GM18858 (cell line): ENCODE data around the gene PNRC2.
"Not testable (repeated sequence)": the region's sequence is repeated elsewhere in the genome, so short reads cannot be mapped to it uniquely, and the experiment has no call there.

Source experiments
- ATAC-seq: cut with Tn5 transposase; IDR thresholded peaks from one replicate; pipeline ENCODE4 v1.9.1; 2021; ENCODE audit not compliant: unreplicated experiment

The PNRC2 gene

GRCh38 chr1:23987038-23987437 lies 27.4 kb downstream of the PNRC2 start:
- ATAC-seq: not testable (repeated sequence)

GRCh38 chr1:23989263-23989662 lies 29.6 kb downstream of the PNRC2 start:
- no peak for ATAC-seq

GRCh38 chr1:23992011-23992410 lies 32.4 kb downstream of the PNRC2 start:
- ATAC-seq: not testable (repeated sequence)

DNA sequence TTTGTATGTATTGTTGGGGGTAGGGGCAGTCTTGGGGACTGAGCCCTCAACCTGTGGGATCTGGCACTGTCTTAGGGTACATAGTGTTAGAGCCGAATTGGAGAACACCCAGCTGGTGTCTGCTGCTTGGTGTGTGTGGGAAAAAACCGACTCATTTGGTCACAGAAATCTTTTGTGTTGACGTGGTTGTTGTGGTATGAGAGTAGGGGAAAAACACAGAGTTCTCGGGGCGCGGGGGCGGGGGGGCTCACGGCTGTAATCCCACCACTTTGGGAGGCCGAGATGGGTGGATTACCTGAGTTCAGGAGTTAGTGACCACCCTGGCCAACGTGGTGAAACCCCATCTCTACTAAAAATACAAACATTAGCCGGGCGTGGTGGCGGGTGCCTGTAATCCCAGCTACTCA lies 35.8 kb downstream of the PNRC2 start:
- ATAC-seq: no peak

GRCh38 chr1:23996700-23997229 lies 37.1 kb downstream of the PNRC2 start:
- ATAC-seq: no peak

DNA sequence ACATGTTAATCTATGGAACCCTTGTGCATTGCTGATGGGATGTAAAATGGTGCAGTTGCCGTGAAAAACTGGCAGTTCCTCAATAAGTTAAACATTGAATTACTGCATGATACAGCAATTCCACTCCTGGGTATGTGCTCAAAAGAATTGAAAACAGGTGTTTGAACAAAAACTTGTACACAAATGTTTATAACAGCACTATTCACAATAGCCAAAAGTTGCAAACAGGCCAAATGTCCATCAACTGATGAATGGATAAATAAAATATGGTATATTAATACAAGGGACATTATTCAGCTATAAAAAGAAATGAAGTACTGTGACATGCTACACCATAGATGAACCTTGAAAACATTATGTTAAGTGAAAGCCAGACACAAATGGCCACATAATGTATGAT lies 38.2 kb downstream of the PNRC2 start:
- ATAC-seq: no peak

DNA sequence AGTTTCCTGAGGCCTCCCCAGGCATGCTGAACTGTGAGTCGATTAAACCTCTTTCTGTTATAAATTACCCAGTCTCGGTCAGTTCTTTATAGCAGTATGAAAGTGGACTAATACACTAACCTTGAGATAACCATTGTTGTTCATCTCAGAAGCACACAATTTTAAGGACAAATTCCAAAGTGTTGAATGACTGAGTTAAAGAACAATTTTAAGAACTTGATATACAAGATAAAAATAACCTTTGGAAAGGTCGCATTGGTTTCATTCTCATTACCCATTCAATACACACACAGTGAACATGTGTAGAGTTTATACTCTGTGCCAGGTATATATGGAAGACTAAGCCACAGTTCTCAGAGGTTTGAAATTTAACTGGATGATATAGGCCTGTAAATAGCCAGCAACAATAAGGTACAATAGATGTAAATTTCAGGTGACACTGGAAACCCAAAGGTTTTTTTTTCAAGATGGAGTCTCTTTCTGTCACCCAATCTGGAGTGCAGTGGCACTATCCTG lies 39.6 kb downstream of the PNRC2 start:
- ATAC-seq: no peak

DNA sequence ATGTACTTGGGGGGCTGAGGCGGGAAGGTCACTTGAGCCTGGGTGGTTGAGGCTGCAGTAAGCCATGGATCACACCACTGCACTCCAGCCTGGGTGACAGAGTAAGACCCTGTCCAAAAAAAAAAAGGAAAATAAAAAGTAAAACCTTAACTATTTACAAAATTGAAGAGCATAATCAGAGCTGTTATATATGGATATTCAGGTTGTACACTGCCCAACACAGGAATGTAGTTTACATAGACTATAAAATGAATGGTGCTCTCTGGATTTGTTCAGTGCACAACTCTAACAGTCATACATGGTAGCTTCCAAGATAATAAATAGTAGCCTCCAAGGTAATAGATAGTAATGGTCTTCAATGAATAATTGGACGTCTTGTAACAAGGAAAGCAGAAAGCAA lies 43.1 kb downstream of the PNRC2 start:
- ATAC-seq: no peak

DNA sequence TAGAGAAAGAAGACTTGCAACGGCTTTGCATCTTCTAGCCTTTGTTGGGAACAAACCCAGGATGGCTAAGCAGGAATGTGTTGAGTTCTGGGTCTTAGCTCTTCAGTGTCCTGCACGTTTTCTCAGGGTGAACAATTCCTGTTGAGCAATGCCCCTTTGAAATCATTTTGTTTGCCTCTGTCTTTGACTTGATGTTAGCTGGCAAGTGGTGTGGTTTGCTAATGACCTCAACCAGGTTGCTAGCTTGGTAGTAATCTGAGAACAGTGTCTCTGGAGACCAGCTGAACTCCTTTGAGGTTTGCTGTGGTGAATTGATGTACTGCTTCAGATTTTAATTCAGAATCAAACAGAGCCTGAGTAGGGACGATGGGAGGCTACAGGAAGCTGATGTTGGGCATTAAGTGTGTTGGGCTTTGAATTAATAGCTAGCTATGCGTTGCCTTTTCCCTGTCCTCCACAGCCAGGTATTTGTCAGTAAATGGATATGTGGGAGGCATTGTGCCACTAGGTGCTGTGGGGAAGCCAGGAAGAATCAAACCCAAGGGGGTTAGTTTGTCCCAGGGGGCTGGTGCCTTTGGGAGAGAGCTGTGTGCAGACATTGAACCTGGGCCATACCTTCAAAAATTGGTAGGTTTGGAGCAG lies 43.8 kb downstream of the PNRC2 start:
- ATAC-seq: no peak

DNA sequence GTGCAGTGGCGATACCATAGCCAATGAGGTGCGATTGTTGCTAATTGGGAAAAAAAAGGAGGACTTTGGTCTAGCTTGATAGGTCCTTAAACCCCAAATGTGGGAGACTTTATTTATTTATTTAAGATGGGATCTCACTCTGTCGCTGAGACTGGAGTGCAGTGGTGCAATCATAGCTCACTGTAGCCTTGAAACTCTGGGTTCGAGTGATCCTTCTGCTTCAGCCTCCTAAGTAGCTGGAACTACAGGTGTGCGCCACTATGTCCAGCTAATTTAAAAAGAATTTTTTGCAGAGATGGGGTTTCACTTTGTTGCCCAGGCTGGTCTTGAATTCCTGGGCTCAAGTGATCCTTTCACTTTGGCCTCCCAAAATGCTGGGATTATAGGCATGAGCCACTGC lies 44.5 kb downstream of the PNRC2 start:
- no peak for ATAC-seq

- ATAC-seq: no peak
Observed at GRCh38 chr1:24005163-24005562, 45.5 kb downstream of the PNRC2 start.

- ATAC-seq: no peak
Observed at GRCh38 chr1:24007079-24007478, 47.5 kb downstream of the PNRC2 start.

- not testable (repeated sequence) for ATAC-seq
Observed at GRCh38 chr1:24008574-24009184, 49.1 kb downstream of the PNRC2 start.

GRCh38 chr1:24009406-24009805 lies 49.8 kb downstream of the PNRC2 start:
- no peak for ATAC-seq

GRCh38 chr1:24010650-24011049 lies 51.0 kb downstream of the PNRC2 start:
- no peak for ATAC-seq

- ATAC-seq: not testable (repeated sequence)
Observed at GRCh38 chr1:24012878-24013277, 53.2 kb downstream of the PNRC2 start.
